ENCODE data around the gene LNPEP. TPM values are rescaled to one million over a fixed set of nuclear protein-coding genes. Genes with fewer than 3 reads are reported as not detected.

Gene LNPEP
- total and polyA plus RNA-seq, 2 of the 13 experiments (the other 11 are each of a cell fraction or from before 2014, with no cell fraction given), result 8.0 to 16.9 TPM

GRCh38 chr5:96935559-96936430 lies at the start of gene LNPEP (continued):
- peak; percentile 57; the same call in 1 of the 2 replicates for TF ChIP-seq SRY (CRISPR knock-in tag; IDR thresholded peaks at IDR 0.05)
- TF ChIP-seq ZNF205 (CRISPR knock-in tag; IDR thresholded peaks at IDR 0.05), result peak; percentile 59; the same call in 1 of the 2 replicates
- peak; percentile 45; the same call in 1 of the 2 replicates for TF ChIP-seq BCL6 (CRISPR knock-in tag; IDR thresholded peaks at IDR 0.05)
- TF ChIP-seq IRF9 (CRISPR knock-in tag; IDR thresholded peaks at IDR 0.05; ENCODE audit: borderline replicate concordance), result peak; percentile 85
- TF ChIP-seq NCOR1 (IDR thresholded peaks at IDR 0.05; ENCODE audit: borderline replicate concordance, low read length), result no peak
- TF ChIP-seq MXI1 (IDR thresholded peaks at IDR 0.05; ENCODE audit: borderline replicate concordance, low read depth, low read length), result peak; percentile 80; the same call in 1 of the 3 replicates
- 0 out of 2 replicates have a peak, but pooled peaks have one; percentile 49 for TF ChIP-seq ZNF101 (CRISPR knock-in tag; IDR thresholded peaks at IDR 0.05; ENCODE audit: borderline replicate concordance, low read depth)
- no peak for TF ChIP-seq ZSCAN9 (CRISPR knock-in tag; IDR thresholded peaks at IDR 0.05; ENCODE audit: borderline replicate concordance)
- no peak for TF ChIP-seq NFE2L1 (CRISPR knock-in tag; IDR thresholded peaks at IDR 0.05; ENCODE audit: borderline replicate concordance)
- no peak; the same call in none of the 2 replicates for TF ChIP-seq ZNF143 (CRISPR knock-in tag; IDR thresholded peaks at IDR 0.05)
- TF ChIP-seq MAFF (IDR thresholded peaks at IDR 0.05; ENCODE audit: low read depth, low read length), result no peak
- TF ChIP-seq FOXO1 (CRISPR knock-in tag; IDR thresholded peaks at IDR 0.05), result peak; percentile 69; the same call in 1 of the 2 replicates
- TF ChIP-seq ZNF773 (CRISPR knock-in tag; IDR thresholded peaks at IDR 0.05; ENCODE audit: borderline replicate concordance), result 0 out of 2 replicates have a peak, but pooled peaks have one; percentile 44
- peak; percentile 89 for TF ChIP-seq POGK (CRISPR knock-in tag; conservative IDR thresholded peaks at IDR 0.05)
- TF ChIP-seq ZNF343 (CRISPR knock-in tag; IDR thresholded peaks at IDR 0.05), result peak; percentile 24; the same call in 1 of the 2 replicates
- peak; percentile 32; the same call in 1 of the 2 replicates for TF ChIP-seq FOXJ3 (CRISPR knock-in tag; IDR thresholded peaks at IDR 0.05; ENCODE audit: borderline replicate concordance)
- no peak for TF ChIP-seq SMARCE1 (IDR thresholded peaks at IDR 0.05; ENCODE audit: borderline replicate concordance)
- peak; percentile 85 for TF ChIP-seq ZFX (CRISPR knock-in tag; IDR thresholded peaks at IDR 0.05; ENCODE audit: low read depth)
- TF ChIP-seq ZNF451 (CRISPR knock-in tag; IDR thresholded peaks at IDR 0.05), result peak; percentile 34
- TF ChIP-seq ZMYM2 (CRISPR knock-in tag; IDR thresholded peaks at IDR 0.05), result peak; percentile 36; the same call in 1 of the 2 replicates
- peak; percentile 28 for TF ChIP-seq PPARG (CRISPR knock-in tag; conservative IDR thresholded peaks at IDR 0.05)
- TF ChIP-seq ARID4A (CRISPR knock-in tag; IDR thresholded peaks at IDR 0.05; ENCODE audit: borderline replicate concordance), result peak; percentile 38; the same call in 1 of the 2 replicates
- TF ChIP-seq SIN3A (IDR thresholded peaks at IDR 0.05; ENCODE audit: borderline replicate concordance, low read depth, low read length), result peak; percentile 82

Data from HepG2 (cell line).